ENCODE data around the gene HAO2.

HAO2 gene

DNA sequence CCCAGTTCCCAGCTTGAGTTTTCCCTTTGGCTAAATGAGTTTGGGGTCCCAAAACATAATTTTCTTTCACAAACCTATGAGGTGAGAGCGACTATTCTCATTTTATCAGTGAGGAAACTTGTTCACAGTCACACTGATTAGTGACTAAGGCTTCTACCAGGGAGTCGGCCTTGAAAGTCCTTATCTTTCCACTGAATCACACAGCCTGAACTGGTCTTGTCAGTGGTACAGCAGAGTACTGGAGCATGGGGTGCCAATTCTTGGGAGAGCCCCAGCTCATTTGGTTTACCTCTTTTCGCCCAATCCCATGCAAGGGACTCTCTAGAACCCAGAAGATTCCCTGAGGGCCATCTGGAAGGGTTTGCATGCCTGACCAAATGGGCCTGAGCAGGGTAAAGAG, 63.3 kb downstream of the HAO2 start:
- H3K9ac ChIP-seq (ENCODE audit: low read length in 2 of 2): no peak overlapping the region
- H3K4me1 ChIP-seq (ENCODE audit: control insufficient read depth, insufficient read depth, low read length): no peaks in the 10 kb centered on the region
- H3K4me3 ChIP-seq (ENCODE audit: low read length in 2 of 2): no peak overlapping the region
- H3K27ac ChIP-seq (ENCODE audit: low read length): no peak overlapping the region
- H3K36me3 ChIP-seq (ENCODE audit: control insufficient read depth in 2 of 2, insufficient read depth in 2 of 2, low read length in 2 of 2): no peaks in the 10 kb centered on the region
- no peaks in the 10 kb centered on the region for H3K9me3 ChIP-seq (ENCODE audit: control insufficient read depth in 2 of 2, low read length in 2 of 2)
- H3K27me3 ChIP-seq (ENCODE audit: control insufficient read depth in 1 of 2, insufficient read depth in 2 of 2, low read length in 2 of 2): no peaks in the 10 kb centered on the region

DNA sequence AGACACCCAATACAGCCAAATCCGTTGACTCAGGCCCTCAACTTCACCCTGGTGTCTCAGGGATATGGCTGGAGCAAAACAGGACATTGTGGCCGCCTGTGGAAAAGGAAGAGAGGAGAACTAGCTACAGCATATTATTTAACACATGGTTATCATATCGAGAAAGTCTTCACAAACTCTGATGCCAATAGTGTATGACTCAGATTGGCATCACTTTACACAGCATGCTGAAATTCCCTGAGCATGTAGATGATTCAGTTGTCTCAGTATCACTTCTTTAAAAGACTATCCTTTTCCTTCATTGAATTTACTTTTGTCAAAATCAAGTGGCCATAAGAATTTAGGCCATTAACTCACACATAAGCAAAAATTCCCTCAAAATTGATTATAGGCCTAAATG, 66.5 kb downstream of the HAO2 start:
- Histone ChIP-seq H3K27me3 (ENCODE audit: control insufficient read depth in 1 of 2, insufficient read depth in 2 of 2, low read length in 2 of 2) (no peaks in the 10 kb centered on the region), H3K4me3 (ENCODE audit: low read length in 2 of 2) (no peak overlapping the region), H3K36me3 (ENCODE audit: control insufficient read depth in 2 of 2, insufficient read depth in 2 of 2, low read length in 2 of 2) (no peaks in the 10 kb centered on the region), H3K9me3 (ENCODE audit: control insufficient read depth in 2 of 2, low read length in 2 of 2) (no peaks in the 10 kb centered on the region), H3K9ac (ENCODE audit: low read length in 2 of 2) (no peak overlapping the region), H3K4me1 (ENCODE audit: control insufficient read depth, insufficient read depth, low read length) (no peaks in the 10 kb centered on the region), H3K27ac (ENCODE audit: low read length) (no peak overlapping the region)

DNA sequence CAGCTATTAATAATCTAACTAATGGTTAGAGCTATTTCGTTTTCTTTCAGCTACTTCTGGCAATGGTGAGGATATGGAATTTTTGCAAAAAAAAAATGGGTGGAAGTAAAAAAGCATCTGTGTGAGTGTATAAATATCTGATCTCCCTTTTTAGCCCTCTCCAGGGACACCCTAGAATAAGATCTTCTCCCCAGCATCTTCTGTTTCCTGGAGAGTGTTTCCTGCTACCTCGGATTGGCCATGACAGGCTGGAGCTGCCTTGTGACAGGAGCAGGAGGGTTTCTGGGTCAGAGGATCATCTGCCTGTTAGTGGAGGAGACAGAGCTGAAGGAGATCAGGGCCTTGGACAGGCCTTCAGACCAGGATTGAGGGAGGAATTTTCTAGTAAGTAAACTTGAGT, 70.2 kb downstream of the HAO2 start:
- H3K27ac ChIP-seq (ENCODE audit: low read length): no peak overlapping the region
- H3K9ac ChIP-seq (ENCODE audit: low read length in 2 of 2): no peak overlapping the region
- no peaks in the 10 kb centered on the region for H3K9me3 ChIP-seq (ENCODE audit: control insufficient read depth in 2 of 2, low read length in 2 of 2)
- no peaks in the 10 kb centered on the region for H3K27me3 ChIP-seq (ENCODE audit: control insufficient read depth in 1 of 2, insufficient read depth in 2 of 2, low read length in 2 of 2)
- H3K4me1 ChIP-seq (ENCODE audit: control insufficient read depth, insufficient read depth, low read length): no peaks in the 10 kb centered on the region
- no peaks in the 10 kb centered on the region for H3K36me3 ChIP-seq (ENCODE audit: control insufficient read depth in 2 of 2, insufficient read depth in 2 of 2, low read length in 2 of 2)
- H3K4me3 ChIP-seq (ENCODE audit: low read length in 2 of 2): no peak overlapping the region

DNA sequence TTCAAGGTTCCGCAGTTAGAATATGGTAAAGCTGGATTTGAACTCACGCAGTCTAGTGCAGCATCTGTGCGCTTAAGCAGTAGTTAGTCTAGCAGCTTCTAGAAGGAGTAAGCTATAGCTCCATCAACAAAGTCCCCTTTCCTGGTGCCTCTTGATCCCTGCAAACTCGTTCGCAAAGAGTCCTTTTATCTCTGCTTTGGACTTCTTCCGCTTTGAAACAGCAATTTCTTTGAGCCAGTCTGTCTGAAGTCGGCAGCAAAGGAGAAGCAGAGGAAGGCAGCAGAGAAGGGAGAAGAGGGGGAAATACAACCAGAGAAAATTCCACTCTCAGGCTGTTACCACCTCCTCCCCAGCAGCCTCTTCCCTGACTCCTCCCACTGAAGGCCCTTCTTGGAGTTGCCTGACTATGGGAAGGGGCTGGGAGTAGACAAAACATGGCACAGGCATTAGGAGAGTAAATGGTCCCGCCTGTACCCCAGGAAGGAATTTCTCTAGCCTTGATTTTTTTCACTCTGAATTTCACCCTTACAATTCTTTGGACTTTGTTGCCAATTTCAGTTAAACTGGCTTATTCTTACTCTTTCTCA, 72.2 kb downstream of the HAO2 start:
- no peaks in the 10 kb centered on the region for H3K9me3 ChIP-seq (ENCODE audit: control insufficient read depth in 2 of 2, low read length in 2 of 2)
- H3K9ac ChIP-seq (ENCODE audit: low read length in 2 of 2): no peak overlapping the region
- no peaks in the 10 kb centered on the region for H3K27me3 ChIP-seq (ENCODE audit: control insufficient read depth in 1 of 2, insufficient read depth in 2 of 2, low read length in 2 of 2)
- H3K27ac ChIP-seq (ENCODE audit: low read length): no peak overlapping the region
- no peaks in the 10 kb centered on the region for H3K36me3 ChIP-seq (ENCODE audit: control insufficient read depth in 2 of 2, insufficient read depth in 2 of 2, low read length in 2 of 2)
- H3K4me1 ChIP-seq (ENCODE audit: control insufficient read depth, insufficient read depth, low read length): no peaks in the 10 kb centered on the region
- H3K4me3 ChIP-seq (ENCODE audit: low read length in 2 of 2): no peak overlapping the region

- no peaks in the 10 kb centered on the region for H3K27me3 ChIP-seq (ENCODE audit: control insufficient read depth in 1 of 2, insufficient read depth in 2 of 2, low read length in 2 of 2)
- H3K4me3 ChIP-seq (ENCODE audit: low read length in 2 of 2): no peak overlapping the region
- H3K36me3 ChIP-seq (ENCODE audit: control insufficient read depth in 2 of 2, insufficient read depth in 2 of 2, low read length in 2 of 2): no peaks in the 10 kb centered on the region
- no peak overlapping the region for H3K9ac ChIP-seq (ENCODE audit: low read length in 2 of 2)
- no peak overlapping the region for H3K27ac ChIP-seq (ENCODE audit: low read length)
- H3K9me3 ChIP-seq (ENCODE audit: control insufficient read depth in 2 of 2, low read length in 2 of 2): no peaks in the 10 kb centered on the region
- H3K4me1 ChIP-seq (ENCODE audit: control insufficient read depth, insufficient read depth, low read length): no peaks in the 10 kb centered on the region
These were observed 74.2 kb downstream of the HAO2 start for GRCh38 chr1:119442756-119443155.
